ENCODE measurements around the gene MIA2. TPM values are rescaled to one million over a fixed set of nuclear protein-coding genes. Genes with fewer than 3 reads are reported as not detected.

Gene MIA2
- total RNA-seq, 1 experiment from 2014 or later = 22.2 TPM

GRCh38 chr14:39425947-39426346 is 192.2 kb downstream of the MIA2 start:
- no peak for DNase-seq (ENCODE audit: low spot score)
- in situ Hi-C loops (cut with HindIII; ENCODE audit: low sequenced_read_pairs) = no loop called here

DNA sequence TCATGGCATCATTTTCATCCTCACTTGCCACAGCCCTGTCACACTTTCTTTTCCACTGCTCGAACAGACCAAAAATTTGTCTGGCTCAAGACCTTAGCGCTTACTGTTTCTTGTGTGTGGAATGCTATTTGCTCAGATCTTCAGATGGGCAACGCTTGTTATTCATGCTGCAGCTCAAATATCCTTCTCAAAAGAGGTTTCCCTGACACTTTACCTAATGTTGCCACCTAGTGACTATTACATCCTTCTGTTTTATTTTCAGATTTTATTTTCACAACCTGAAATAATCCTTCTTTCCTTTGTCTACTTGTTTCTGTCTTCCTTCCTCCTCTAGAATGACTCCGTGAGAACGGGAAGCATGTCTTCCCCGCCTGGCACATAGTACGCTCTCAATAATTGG is 192.9 kb downstream of the MIA2 start:
- in situ Hi-C loops (cut with HindIII; ENCODE audit: low sequenced_read_pairs) = no loop called here
- peak; percentile 43 for DNase-seq (ENCODE audit: low spot score)

DNA sequence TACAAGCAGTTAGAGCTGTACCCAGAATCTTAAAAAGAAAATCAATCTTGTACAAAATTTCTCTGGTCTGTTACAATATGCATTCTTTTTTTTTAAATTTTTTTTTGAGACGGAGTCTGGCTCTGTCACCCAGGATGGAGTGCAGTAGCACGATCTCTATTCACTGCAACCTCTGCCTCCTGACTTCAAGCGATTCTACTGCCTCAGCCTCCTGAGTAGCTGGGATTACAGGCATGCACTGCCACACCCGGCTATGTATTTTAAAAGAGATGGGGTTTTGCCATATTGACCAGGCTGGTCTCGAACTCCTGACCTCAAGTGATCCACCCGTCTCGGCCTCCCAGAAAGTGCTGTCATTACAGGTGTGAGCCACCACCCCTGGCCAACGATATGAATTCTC is 194.4 kb downstream of the MIA2 start:
- DNase-seq (ENCODE audit: low spot score) = no peak
- in situ Hi-C loops (cut with HindIII; ENCODE audit: low sequenced_read_pairs) = no loop called here

DNA sequence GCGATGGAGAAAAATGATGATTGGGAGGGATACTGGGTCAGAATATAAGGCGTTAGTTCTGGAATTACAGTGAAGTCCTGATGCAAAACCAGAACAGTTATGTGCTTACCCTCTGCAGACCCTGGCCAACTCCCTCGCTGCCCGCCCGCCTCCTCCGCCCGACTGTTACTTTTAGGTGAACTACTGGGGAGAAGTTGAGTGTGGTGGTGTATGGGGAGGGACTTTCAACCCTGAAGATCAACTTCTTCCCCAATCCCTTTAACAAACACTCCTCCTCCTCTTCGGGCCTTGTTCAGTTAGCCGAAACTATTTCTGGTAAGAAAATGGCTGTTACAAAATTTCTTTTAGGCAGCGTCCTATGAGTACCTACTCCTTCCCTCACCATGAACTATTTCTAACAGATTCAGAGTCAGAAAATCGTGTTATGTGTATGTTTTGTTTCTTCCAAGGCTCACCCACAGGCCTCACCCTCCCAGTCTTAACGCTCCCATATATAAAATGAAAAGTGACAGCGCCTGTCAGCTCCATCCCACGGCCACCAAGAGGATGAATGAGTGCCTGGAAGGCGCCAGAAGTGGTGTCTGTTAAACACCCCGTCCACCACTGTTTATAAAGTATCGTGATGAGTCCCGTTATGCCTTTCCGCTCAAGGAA is 197.2 kb downstream of the MIA2 start:
- no peak for DNase-seq (ENCODE audit: low spot score)
- in situ Hi-C loops (cut with HindIII; ENCODE audit: low sequenced_read_pairs) = no loop called here

DNA sequence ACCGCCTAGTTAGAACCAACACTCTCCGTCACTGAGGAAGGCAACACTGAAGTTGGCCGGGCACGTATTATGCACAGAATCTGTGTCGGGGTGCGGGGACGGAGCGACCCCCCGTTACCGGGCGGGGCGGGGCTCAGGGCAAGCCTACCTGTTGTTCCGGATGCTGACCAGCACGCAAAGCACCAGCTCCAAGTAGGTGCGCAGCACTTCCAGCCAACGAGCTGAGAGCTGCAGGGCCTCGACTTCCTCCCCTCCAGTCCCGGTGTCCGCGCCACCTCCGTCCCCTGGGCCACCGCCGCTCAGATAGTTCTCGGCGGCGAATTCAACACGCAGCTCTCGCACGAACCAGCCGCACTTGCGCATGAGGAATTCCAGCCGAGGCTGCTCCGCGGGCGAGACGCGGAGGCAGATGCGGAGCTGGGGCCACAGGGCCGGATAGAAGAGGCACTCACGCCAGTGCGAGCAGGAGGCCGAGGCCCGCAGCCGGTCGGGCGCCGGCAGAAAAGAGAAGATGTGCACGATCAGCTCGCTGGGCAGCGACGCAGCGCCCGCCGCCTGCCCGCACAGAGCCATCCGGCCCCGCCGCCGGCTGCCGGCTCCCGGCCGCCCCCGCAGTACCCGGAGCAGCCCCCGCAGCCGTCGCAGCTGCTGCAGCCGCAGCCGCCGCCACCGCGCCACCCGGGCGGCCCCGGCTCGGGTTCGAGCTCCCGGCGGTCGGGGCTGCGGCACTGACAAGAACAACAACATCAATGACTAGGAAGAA is 197.9 kb downstream of the MIA2 start:
- DNase-seq (ENCODE audit: low spot score) = peak; percentile 44
- in situ Hi-C loops (cut with HindIII; ENCODE audit: low sequenced_read_pairs) = no loop called here

GRCh38 chr14:39432179-39432618 is 198.5 kb downstream of the MIA2 start, which contains the start of gene FBXO33:
TSS of gene FBXO33 (minus strand) at chr14:39432433. CDS start at chr14:39432162, 271 bp downstream.
- DNase-seq (ENCODE audit: low spot score) = peak; percentile 95
- in situ Hi-C loops (cut with HindIII; ENCODE audit: low sequenced_read_pairs) = no loop called here

- in situ Hi-C loops (cut with HindIII; ENCODE audit: low sequenced_read_pairs) = no loop called here
- DNase-seq (ENCODE audit: low spot score) = peak; percentile 90
Observed at GRCh38 chr14:39432619-39433451, 199.1 kb downstream of the MIA2 start.

GRCh38 chr14:39433452-39433813 is 199.7 kb downstream of the MIA2 start:
- in situ Hi-C loops (cut with HindIII; ENCODE audit: low sequenced_read_pairs) = no loop called here
- no peak for DNase-seq (ENCODE audit: low spot score)

DNA sequence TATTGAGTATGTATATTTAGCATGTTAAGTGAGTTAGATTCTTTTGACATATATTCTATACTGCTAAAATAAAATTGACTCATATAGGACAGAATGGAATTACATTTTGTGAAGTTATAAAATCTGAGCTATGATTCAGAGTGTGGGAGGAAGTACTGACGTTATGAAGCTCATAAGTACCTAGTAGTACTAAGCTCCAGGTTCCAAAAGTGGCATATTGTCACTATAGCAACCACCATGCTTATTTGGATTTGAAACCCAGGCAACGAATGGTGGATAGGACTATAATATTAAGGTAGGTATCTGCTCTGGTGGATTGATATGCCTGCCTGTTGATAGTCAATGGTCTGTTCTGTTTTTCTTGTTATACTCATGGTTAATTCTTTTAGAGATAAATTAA is 200.7 kb downstream of the MIA2 start:
- in situ Hi-C loops (cut with HindIII; ENCODE audit: low sequenced_read_pairs) = no loop called here
- DNase-seq (ENCODE audit: low spot score) = no peak

DNA sequence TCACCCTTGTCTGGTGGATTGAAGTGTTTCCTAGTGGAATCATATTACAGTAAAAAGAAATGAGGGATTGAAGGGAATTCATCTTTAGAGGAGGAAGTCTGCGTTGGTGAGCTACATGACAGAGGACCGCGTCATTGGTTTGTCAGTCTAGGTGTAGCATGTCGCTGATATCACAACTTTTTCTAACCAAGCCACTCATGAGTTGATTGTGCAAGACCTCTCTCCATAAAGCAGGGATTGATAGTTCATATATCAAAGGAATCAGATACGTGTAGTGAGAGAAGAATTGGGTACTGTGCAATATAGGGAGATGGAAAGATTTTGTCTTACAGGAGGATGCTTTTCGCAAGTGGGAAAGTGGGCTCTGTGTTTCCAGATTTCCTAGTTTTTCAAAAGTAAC is 201.5 kb downstream of the MIA2 start:
- no peak for DNase-seq (ENCODE audit: low spot score)
- in situ Hi-C loops (cut with HindIII; ENCODE audit: low sequenced_read_pairs) = no loop called here

Other genes with a start within 250 kb of the MIA2 start
- 243 and 278 TPM in 2 replicates for gene SEC23A, start 130.7 kb upstream of the MIA2 start, total RNA-seq (2014; rRNA removed; shearing (Covaris generic))
- 56.0 and 63.7 TPM in 2 replicates for gene GEMIN2, start 119.6 kb upstream of the MIA2 start, total RNA-seq (2014; rRNA removed; shearing (Covaris generic))
- 9.4 and 11.0 TPM in 2 replicates for gene TRAPPC6B, start 63.6 kb upstream of the MIA2 start, total RNA-seq (2014; rRNA removed; shearing (Covaris generic))
- gene PNN, start 58.7 kb upstream of the MIA2 start, total RNA-seq (2014; rRNA removed; shearing (Covaris generic)) = 11.8 and 13.7 TPM in 2 replicates
- 8.1 and 24.5 TPM in 2 replicates for gene FBXO33, start 198.5 kb downstream of the MIA2 start, total RNA-seq (2014; rRNA removed; shearing (Covaris generic))

Data from G401 (cell line).